Suppressor macrophage treated with lipopolysaccharide for 4 hours (primary cell): ENCODE results near the gene CDC20.

ENCODE experiments used
- DNase-seq: peaks from one replicate; pipeline ENCODE4 v3.0.0-alpha.2; 2020

CDC20 gene

GRCh38 chr1:43329995-43330751, 28.6 kb upstream of the CDC20 start:
- peak; percentile 89 for DNase-seq

DNA sequence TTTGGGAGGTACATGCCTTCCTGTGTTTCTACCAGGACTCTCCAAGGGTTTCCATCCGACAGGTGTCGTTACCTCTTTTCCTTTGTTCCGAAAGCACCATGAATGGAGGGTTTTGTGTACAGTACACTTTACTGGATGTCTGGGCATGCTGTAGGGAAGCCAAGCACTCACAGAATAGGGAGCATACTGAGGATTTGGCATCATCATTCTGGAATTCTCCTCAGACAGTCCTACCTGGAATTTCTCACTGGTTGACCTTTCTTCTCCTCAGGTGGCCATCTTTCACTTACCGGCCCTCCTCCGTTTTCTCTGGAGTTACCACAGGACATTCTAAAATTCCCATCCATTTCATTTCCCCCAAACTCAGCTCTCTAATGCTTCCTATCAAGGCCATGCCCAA, 27.1 kb upstream of the CDC20 start:
- no peak for DNase-seq

GRCh38 chr1:43334453-43335205, 24.2 kb upstream of the CDC20 start:
- DNase-seq = no peak

GRCh38 chr1:43337588-43337987, 21.2 kb upstream of the CDC20 start, which contains the start of gene MPL:
Gene MPL (plus strand): TSS chr1:43337818. CDS start chr1:43337849, 31 bp downstream.
- no peak for DNase-seq

DNA sequence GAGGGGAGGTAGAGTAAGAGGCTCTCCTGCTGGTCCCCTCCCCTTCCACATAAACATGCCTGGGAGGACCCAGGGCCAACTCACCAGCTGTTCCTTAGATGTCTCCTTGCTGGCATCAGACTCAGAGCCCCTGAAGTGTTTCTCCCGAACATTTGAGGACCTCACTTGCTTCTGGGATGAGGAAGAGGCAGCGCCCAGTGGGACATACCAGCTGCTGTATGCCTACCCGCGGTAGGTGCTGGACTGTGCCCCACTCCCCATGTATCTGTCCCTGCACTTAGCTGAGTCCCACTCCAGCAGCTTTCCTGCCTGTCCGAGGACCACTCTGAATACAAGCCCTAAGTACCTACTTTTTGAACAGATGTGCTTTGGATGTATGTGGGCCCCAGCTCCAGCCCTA, 20.8 kb upstream of the CDC20 start:
- no peak for DNase-seq

DNA sequence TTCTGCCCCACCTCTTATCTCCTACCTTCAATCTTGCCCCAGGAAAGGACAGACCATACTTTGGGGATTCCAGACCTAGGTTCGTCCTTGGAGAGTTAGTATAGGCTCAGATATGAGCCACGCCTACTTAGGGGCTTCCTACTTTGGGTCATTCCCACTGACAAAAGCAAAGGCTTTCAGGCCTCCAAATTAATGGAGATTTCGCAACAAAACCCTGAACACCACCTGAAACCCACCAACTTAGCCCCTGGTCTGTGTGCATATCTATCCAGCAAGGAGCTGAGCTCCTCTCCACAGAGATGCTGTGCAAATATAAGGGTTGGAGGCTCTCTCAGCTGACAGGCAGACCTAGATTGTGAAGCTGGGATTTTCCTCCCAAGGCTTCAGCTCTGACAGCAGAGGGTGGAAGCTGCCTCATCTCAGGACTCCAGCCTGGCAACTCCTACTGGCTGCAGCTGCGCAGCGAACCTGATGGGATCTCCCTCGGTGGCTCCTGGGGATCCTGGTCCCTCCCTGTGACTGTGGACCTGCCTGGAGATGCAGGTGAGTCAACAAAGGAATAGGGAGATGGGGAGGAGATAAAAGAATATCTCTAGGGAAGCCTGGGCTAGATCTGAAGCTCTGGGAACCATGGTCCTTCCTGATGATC, 19.1 kb upstream of the CDC20 start:
- DNase-seq = no peak

GRCh38 chr1:43340559-43340958, 18.2 kb upstream of the CDC20 start:
- DNase-seq = no peak

- DNase-seq = no peak
These were observed 14.4 kb upstream of the CDC20 start for GRCh38 chr1:43344267-43344850.

- peak; percentile 33 for DNase-seq
These were observed 13.7 kb upstream of the CDC20 start for GRCh38 chr1:43345120-43345519.

DNA sequence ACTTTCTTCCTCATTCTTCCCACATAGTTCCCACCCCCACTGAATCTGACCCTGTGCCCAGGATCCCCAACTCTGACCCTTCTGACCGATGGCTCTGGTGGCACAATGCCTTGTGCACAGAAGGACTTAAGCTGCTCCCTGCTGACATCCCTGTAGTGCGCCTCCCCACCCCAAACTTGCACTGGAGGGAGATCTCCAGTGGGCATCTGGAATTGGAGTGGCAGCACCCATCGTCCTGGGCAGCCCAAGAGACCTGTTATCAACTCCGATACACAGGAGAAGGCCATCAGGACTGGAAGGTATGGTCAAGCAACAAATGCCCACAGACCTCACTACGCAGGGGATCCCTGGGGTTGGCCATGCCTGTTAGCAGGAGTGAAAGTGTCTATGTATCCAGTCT, 12.1 kb upstream of the CDC20 start:
- DNase-seq = no peak

DNA sequence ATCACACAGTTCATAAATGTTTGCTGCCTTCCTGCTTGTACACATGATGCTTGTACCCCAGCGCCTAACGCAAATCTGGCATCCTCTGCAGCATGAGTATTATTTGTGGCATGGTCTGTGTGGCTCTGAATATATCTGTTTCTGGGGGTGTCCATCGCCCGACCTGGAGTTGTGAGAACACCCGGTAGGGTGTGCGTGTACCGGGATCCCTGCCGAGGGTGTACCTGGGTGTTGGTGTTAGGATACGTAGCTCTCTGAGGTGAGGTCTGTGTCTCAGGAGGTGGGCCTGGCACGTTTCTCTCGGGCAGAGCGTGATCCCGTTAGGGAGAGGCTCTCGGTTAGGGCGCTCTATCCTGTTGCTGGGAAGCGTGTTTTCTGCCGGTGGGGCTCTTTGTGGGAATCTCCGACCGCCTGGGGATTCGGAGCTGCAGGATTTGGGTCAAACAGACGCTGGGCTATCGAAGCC, 10.4 kb upstream of the CDC20 start:
- no peak for DNase-seq

DNA sequence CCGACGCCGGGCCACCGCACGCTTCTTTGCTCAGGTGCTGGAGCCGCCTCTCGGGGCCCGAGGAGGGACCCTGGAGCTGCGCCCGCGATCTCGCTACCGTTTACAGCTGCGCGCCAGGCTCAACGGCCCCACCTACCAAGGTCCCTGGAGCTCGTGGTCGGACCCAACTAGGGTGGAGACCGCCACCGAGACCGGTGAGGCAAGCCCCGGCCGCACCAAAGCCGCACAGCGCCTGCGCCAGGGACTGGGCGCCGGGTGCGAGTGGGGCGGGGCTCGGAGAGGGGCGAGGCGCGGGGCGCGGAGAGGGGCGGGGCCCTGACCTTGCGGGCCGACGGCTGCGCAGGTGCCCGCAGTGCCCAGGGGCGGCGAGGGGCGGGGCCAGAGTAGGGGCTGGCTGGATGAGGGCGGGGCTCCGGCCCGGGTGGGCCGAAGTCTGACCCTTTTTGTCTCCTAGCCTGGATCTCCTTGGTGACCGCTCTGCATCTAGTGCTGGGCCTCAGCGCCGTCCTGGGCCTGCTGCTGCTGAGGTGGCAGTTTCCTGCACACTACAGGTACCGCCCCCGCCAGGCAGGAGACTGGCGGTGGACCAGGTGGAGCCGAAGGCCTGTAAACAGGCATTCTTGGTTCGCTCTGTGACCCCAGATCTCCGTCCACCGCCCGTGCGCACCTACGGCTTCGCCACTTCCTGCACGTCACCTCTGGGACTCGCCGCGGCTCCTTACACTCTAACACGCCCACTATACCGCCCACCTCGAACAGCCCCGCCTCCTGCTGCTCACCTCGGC, 9.8 kb upstream of the CDC20 start:
- no peak for DNase-seq

GRCh38 chr1:43349594-43350306, 9.0 kb upstream of the CDC20 start:
- DNase-seq = no peak

DNA sequence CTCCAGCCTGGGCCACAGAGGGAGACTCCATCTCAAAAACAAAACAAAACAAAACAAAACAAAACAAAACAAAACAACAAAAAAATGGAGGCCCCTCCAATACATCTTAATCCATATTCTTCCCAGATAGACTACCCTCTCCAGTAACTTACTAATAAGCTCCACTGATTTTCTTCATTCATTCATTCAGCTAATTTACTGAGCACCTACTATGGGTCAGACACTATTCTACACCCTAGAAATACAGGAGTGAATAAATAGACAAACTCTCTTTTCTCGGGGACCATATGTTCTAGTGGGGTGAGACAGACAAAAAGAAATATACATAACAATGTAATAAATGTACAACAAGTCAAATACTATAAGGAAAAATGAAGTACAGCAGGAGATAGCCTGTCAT, 7.8 kb upstream of the CDC20 start:
- no peak for DNase-seq

GRCh38 chr1:43351421-43352350, 7.1 kb upstream of the CDC20 start:
- no peak for DNase-seq

GRCh38 chr1:43352351-43352705, 6.5 kb upstream of the CDC20 start:
- no peak for DNase-seq

DNA sequence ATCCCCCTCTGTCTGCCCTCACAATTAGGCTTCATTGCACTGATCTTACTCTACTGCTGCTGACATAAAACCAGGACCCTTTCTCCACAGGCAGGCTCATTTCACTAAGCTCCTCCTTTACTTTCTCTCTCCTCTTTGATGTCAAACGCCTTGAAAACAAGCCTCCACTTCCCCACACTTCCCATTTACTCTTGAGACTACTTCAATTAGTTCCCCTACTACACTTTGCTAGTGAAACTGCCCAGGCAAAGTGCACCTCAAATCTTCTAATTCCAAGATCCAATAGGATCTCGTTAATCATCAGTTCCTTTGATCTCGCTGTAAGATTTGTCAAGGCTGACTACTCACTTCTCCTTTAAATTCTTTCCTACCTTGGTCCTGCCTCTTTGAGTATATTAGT, 5.9 kb upstream of the CDC20 start:
- no peak for DNase-seq

DNA sequence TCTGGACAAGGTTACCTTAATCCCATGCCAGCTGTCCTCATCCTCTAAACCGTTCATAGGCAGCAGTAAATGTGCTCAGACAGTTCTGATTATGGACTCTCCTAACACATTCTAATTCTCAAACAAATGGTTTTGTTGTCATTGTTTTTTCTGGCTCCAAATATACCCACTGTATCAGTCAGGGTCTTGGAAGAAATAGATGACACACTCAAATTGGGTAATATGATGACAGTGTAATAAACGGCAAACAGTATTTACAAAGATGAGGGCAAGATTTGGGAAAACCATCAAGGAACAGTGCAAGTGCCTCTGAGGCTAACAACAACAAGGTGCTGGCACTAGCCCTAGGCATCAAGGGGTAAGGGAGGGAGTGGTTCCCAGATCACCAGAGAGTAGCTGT, 4.3 kb upstream of the CDC20 start:
- no peak for DNase-seq

- no peak for DNase-seq
These were observed 3.8 kb upstream of the CDC20 start for GRCh38 chr1:43354936-43355335.

- no peak for DNase-seq
These were observed 1.5 kb upstream of the CDC20 start for GRCh38 chr1:43357251-43357650.
